Uterus (tissue), 4 donors: ENCODE measurements around the gene STK11. TPM values are rescaled to one million over a fixed set of nuclear protein-coding genes. Genes with fewer than 3 reads are reported as not detected.

Experiments used
- DNase-seq, 2 donors: peaks; one replicate each; pipeline ENCODE4 v3.0.0-alpha.2; 2019 to 2020
- H3K27ac ChIP-seq, 2 donors: fragments of 200-600 bp; sonication (generic); 1 replicate in 1 of 2; 2 replicates in 1 of 2; pipeline ENCODE4 v1.5.1; 2016 to 2018
- H3K27me3 ChIP-seq, 2 donors: fragments of 200-600 bp; sonication (generic); one replicate each; pipeline ENCODE4 v1.5.1; 2018 to 2019; ENCODE audit warnings: control low read depth in 1 of 2
- H3K36me3 ChIP-seq, 2 donors: fragments of 200-600 bp; sonication (generic); one replicate each; pipeline ENCODE4 v1.5.1; 2019; ENCODE audit warnings: control low read depth in 1 of 2
- H3K4me1 ChIP-seq, 2 donors: fragments of 200-600 bp; sonication (generic); one replicate each; pipeline ENCODE4 v1.5.1; 2018 to 2019; ENCODE audit warnings: control low read depth in 1 of 2
- H3K4me3 ChIP-seq, 2 donors: fragments of 200-600 bp; sonication (generic); 1 replicate in 1 of 2; 2 replicates in 1 of 2; pipeline ENCODE4 v1.5.1; 2018 to 2019; ENCODE audit warnings: mild to moderate bottlenecking in 1 of 2
- H3K9me3 ChIP-seq, 2 donors: fragments of 200-600 bp; sonication (generic); one replicate each; pipeline ENCODE4 v1.5.1; 2019; ENCODE audit warnings: control low read depth in 1 of 2
- POLR2A ChIP-seq, 2 donors: fragments of 450-650 bp; IDR thresholded peaks; one replicate each; pipeline ENCODE4 v1.6.1; 2016; ENCODE audit warnings: antibody characterized with exemption in 2 of 2, mild to moderate bottlenecking in 1 of 2, moderate library complexity in 1 of 2
- intact Hi-C: fragments of 100-400 bp; cut with DNase I; formaldehyde crosslinking; loops from one replicate; pipeline ENCODE4 v1.15.1; 2023; ENCODE audit warnings: low total_unique reads
- total RNA-seq, 4 donors: library from RNA; depleted of rRNA in 3 of 4; stranded (reverse); fragments of >200 nt in 3 of 4; gene quantifications; one replicate each; pipeline versions ENCODE4 v1.1.0 to v1.2.4, GENCODE V29; 2014 to 2023
- TF ChIP-seq, protein P1 (sequence below), 4 experiments: fragments of 200-600 bp in 2 of 4; fragments of 450-650 bp in 2 of 4; sonication (generic) in 2 of 4; IDR thresholded peaks; one replicate each; pipeline ENCODE4 v1.5.1; 2016 to 2019; ENCODE audit warnings: antibody characterized with exemption in 4 of 4, mild to moderate bottlenecking in 2 of 4, moderate library complexity in 1 of 4
- donor health status: DM: yes; HTN: yes; CAD: no.

STK11 gene
- total RNA-seq, 4 donors from 2014 or later = 17.4 to 62.8 (median 43.3) TPM

DNA sequence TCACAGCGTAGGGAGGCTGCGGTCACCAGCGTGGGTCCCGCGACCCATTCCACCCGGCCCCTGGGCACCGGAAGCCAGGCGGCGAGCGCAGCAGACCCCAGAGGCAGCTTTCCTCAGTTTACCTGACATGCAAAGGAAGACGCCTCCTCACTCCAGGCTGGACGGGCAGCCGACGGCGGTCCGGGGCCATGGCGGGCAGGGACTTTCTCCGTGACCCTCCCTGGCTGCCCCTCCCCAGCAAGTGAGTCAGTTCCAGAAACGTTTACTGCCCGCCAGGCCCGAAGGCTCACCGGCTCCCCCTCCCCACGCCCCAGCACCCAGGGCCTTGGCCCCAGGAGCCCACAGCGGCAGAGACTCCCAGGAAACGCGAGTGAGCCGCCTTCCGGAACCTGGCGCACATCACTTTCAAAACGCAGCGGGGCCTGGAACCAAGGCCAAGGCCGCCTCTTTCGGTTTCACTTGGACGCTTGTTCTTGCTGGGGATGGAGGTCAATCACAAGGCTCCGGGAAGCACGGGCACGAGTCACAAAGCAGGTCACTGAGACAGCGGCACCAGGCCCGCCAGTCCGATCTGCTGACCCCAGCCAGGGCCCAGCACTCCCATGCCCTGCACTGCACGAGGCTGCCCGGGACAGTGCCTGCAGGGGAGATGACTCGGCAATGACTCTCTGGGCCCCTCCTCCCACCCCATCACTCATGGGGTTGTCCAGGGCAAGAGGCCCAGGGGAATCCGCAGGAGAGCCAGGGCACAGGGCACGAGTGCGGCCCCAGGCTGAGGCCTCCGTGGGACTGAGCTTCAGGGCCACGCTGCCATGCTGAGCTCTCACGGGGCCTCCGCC lies 36.8 kb upstream of the STK11 start:
- peak; percentile 64 to 72 for DNase-seq
- intact Hi-C loops = no loop called here

GRCh38 chr19:1169411-1169791 lies 36.2 kb upstream of the STK11 start:
- Histone ChIP-seq H3K4me1 (peaks cover 0 to 26% of the 10 kb centered on the region in 2 donors), H3K4me3 (peak overlapping the region; percentile 34 to 45), H3K27me3 (no peaks in the 10 kb centered on the region), H3K36me3 (no peaks in the 10 kb centered on the region), H3K9me3 (no peaks in the 10 kb centered on the region), H3K27ac (peak overlapping the region; percentile 88 to 89)
- intact Hi-C loops = no loop called here
- TF ChIP-seq POLR2A (IDR thresholded peaks at IDR 0.05) = no peak
- TF ChIP-seq, protein P1, sequence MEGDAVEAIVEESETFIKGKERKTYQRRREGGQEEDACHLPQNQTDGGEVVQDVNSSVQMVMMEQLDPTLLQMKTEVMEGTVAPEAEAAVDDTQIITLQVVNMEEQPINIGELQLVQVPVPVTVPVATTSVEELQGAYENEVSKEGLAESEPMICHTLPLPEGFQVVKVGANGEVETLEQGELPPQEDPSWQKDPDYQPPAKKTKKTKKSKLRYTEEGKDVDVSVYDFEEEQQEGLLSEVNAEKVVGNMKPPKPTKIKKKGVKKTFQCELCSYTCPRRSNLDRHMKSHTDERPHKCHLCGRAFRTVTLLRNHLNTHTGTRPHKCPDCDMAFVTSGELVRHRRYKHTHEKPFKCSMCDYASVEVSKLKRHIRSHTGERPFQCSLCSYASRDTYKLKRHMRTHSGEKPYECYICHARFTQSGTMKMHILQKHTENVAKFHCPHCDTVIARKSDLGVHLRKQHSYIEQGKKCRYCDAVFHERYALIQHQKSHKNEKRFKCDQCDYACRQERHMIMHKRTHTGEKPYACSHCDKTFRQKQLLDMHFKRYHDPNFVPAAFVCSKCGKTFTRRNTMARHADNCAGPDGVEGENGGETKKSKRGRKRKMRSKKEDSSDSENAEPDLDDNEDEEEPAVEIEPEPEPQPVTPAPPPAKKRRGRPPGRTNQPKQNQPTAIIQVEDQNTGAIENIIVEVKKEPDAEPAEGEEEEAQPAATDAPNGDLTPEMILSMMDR (IDR thresholded peaks at IDR 0.05) = no peak
- DNase-seq = no peak

More for the DNA sequence above, 36.8 kb upstream of the STK11 start:
- Histone ChIP-seq H3K4me1 (peaks cover 0 to 26% of the 10 kb centered on the region in 2 donors), H3K9me3 (no peaks in the 10 kb centered on the region), H3K27ac (peak overlapping the region; percentile 88 to 89), H3K27me3 (no peaks in the 10 kb centered on the region), H3K4me3 (peak overlapping the region; percentile 34 to 45), H3K36me3 (no peaks in the 10 kb centered on the region)
- TF ChIP-seq, protein P1 (IDR thresholded peaks at IDR 0.05) = no peak
- peak in 1 of 2 donors; percentile 30 for TF ChIP-seq POLR2A (IDR thresholded peaks at IDR 0.05)

DNA sequence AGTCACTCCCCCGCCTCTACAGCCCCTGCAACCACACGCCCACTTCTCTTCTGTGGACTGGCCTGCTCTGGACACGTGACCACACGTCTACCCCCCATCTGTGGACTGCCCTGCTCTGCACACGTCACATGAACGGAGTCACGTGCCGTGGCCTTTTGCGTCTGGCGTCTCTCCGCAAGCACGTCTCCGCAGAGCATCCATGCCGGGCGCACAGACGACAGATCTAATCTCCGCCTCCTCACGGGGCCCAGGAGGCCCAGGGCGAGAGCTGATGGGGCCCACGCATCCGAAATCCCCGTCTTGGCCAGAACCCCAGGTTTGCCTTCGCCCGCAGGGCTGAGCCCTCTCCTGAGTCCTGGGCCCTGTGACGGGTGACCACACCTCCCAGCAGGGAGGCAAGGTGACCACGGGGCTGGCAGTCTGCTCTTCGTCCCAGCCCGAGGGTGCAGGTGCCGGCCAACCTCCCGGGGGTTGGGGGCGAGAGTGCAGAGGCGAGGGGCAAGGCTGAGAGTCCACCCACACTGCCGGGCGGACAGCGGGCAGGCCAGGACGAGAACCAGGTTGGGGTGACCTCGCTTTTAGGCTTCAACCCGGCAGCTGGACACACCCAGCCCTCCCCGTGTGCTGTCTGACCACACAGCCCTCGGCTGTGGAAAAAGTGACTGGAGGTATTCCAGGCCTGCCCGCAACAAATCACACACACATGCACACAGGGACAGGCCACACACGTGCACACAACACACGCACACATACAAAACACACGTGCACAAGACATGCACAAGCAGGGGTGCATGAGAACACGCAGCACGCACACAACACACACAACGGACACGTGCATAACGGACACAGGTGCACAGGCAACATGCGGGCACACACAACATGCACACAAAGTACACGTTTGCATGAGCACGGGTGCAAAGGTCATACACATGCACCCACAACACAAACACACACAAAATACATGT lies 35.4 kb upstream of the STK11 start:
- H3K27me3 ChIP-seq = no peaks in the 10 kb centered on the region
- peak overlapping the region; percentile 88 to 89 for H3K27ac ChIP-seq
- intact Hi-C loops = no loop called here
- no peaks in the 10 kb centered on the region for H3K36me3 ChIP-seq
- H3K4me1 ChIP-seq = peaks cover 0 to 22% of the 10 kb centered on the region in 2 donors
- no peaks in the 10 kb centered on the region for H3K9me3 ChIP-seq
- DNase-seq = peak; percentile 89 to 90
- peak overlapping the region; percentile 34 to 45 for H3K4me3 ChIP-seq
- TF ChIP-seq, protein P1 (IDR thresholded peaks at IDR 0.05) = no peak
- TF ChIP-seq POLR2A (IDR thresholded peaks at IDR 0.05) = peak; percentile 32 to 67

DNA sequence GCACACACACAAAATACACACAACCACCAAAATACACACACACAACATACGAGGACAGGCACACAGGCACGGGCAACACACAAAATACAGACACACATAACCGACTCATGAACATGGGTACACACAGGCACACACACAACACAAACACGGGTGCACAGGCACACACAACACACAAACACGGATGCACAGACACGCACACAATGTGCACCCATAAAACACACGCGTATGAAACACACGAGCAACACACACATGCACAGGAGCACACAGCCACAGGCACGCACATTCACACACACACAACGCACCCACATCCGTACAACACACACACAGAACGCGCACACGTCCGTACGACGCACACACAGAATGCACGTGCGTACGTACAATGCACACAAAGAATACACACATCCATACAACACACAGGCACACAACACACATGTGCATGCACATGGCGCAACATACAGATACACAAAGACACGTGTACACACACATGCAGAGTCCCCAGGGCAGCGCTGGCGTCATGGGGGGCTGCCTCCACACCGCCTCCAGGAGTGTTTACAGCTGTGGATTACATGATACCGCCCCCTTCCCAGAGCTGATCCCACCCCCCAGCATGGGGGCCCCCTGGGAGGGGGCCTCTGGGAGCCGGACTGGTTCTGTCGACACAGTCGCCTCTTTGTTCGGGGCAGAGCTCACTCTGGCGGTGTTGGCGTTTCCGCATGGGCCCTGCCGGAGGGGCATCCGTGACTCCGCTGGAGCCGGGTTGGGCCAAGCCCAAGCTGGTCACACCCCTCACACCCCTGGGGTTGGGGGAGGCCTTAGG lies 34.4 kb upstream of the STK11 start:
- Histone ChIP-seq H3K9me3 (no peaks in the 10 kb centered on the region), H3K4me1 (peaks cover 0 to 22% of the 10 kb centered on the region in 2 donors), H3K27ac (peak overlapping the region; percentile 93 to 94), H3K4me3 (no peak overlapping the region), H3K27me3 (no peaks in the 10 kb centered on the region), H3K36me3 (no peaks in the 10 kb centered on the region)
- no peak for TF ChIP-seq POLR2A (IDR thresholded peaks at IDR 0.05)
- intact Hi-C loops = no loop called here
- no peak for DNase-seq
